ENCODE results near the gene CLTCL1.

The CLTCL1 gene

DNA sequence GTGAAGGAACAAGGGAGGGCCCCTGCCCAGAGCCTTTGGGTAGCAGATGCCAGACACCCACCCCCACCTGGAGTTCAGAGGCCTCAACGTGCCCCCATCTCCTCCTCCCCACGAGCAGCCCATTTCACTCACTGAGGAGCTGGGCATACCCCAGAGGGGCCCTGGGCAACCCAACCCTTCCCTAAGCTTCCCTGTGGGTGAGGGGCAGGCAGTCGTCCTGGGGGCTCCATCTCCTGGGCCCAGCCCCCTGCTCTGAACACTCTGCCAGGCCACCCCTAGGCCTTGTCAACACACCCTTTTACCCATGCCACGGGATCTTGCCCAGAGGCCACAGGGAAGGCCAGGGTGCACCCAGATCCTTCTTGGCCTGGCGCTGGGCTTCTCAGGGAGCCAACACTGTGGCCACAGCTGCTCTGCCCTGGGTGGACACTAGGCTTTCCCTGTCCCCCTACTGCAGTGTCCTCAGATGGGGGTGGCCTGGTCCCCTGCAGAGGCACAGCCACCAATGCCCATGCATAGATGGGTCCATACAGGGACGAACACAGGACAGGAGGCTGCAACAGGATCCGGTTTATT lies 116.4 kb downstream of the CLTCL1 start:
- FAIRE-seq, result no peak

DNA sequence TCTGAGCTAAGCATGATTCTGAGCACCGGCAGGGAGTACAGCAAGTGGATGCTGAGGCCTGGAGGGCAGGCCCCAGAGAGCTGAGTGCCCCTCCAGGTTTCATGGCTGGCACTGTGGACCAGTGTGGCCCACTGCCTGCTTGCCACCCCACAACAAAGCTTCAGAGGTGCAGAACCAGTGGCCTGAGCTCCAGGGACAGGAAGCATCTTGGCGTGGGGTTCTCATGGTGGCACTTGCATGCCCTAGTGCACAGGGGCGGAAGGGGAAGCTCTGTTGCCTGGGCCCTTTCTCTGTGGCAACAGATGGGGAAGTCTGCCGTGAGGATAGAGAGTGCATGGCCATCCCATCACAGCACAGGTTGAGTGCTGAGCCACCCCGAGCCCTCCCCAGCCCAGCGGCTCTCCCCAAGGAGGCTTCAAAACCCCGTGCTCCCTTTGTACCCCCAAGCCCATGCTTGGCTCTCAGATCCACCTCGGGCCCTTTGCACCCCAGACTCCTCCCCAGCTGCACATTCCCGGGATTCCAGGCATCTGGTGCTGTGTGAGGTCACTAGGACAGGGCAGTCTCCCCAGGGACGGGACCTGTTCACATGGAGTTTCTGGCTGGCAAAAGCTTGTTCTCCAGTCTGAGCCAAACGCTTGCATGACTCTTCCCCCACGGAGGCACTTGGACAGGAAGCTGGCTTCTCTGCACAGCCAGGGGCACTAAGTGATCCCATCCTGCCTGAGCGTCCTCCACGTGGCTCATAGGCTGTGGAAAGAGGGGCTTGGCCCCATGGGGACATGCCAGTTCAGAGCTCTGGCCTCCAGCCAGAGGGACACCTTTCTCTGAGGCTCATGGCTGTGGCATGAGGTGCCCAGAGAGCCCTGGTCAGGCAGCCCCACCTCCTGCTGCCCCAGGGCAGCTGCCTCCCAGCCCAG lies 117.2 kb downstream of the CLTCL1 start:
- TF ChIP-seq POLR2A (IDR thresholded peaks at IDR 0.05; ENCODE audit: low read depth, low read length) (peak; percentile 46; the same call in 1 of the 2 replicates), TAF1 (IDR thresholded peaks at IDR 0.05; ENCODE audit: borderline replicate concordance, low read depth, low read length) (no peak), POLR2AphosphoS5 (IDR thresholded peaks at IDR 0.05; ENCODE audit: low read depth, low read length) (peak; percentile 18; the same call in 1 of the 2 replicates)
- FAIRE-seq (no peak), DNase-seq (ENCODE audit: insufficient read length) (no peak)

More for the DNA sequence above, 116.4 kb downstream of the CLTCL1 start:
- TF ChIP-seq POLR2A (IDR thresholded peaks at IDR 0.05; ENCODE audit: low read depth, low read length) (no peak), POLR2AphosphoS5 (IDR thresholded peaks at IDR 0.05; ENCODE audit: low read depth, low read length) (no peak)
- no peak for DNase-seq (ENCODE audit: insufficient read length)

DNA sequence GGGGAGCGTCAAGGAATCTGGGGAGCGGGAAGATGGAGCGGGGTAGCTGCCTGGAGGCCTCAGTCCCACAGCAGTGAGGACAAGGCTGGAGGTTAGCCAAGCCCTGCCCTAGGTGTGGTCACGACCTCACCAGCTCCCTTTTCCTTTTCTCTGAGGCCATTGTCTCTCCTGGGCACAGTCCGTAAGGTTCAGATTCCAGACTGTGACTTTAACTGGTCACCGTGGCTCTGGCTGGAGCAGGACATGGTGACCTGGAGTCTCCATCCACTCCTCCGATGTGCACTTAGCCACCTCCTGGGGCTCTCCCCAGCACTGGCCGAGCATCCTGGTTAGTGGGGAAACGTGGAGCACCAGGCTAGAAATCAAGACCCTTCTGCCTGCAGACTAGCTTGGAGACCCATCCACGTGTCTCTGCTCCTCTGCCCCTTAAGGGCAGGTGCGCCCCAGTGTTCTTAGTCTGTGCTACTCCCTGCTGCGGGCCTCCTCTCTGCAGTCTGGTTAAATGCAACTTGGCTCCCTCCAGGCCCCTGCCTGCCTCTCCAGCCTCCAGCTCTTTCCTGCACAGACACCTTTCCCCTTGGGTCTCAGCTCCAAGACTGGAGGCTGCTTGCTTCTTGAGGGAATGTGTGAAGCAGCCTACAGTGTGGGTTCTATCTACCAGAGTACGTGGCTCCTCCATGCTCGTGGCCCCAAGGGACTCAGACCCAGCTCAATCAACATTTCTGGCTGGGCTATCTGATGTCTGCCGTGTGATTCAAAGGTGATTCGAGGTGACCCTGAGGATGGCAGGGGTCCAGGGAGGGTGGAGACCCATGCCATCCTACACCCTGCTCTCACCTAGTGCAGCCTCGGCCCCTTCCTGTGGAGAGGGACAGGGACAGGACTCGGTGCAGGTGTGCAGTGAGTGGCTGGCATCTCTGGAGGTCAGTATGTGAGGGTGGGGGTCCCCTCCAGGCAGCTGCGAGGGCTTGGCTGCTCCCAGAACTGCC lies 118.2 kb downstream of the CLTCL1 start:
- 0 out of 2 replicates have a peak, but pooled peaks have one; percentile 2 for TF ChIP-seq POLR2A (IDR thresholded peaks at IDR 0.05; ENCODE audit: low read depth, low read length)
- TF ChIP-seq TAF1 (IDR thresholded peaks at IDR 0.05; ENCODE audit: borderline replicate concordance, low read depth, low read length), result no peak
- FAIRE-seq, result no peak

DNA sequence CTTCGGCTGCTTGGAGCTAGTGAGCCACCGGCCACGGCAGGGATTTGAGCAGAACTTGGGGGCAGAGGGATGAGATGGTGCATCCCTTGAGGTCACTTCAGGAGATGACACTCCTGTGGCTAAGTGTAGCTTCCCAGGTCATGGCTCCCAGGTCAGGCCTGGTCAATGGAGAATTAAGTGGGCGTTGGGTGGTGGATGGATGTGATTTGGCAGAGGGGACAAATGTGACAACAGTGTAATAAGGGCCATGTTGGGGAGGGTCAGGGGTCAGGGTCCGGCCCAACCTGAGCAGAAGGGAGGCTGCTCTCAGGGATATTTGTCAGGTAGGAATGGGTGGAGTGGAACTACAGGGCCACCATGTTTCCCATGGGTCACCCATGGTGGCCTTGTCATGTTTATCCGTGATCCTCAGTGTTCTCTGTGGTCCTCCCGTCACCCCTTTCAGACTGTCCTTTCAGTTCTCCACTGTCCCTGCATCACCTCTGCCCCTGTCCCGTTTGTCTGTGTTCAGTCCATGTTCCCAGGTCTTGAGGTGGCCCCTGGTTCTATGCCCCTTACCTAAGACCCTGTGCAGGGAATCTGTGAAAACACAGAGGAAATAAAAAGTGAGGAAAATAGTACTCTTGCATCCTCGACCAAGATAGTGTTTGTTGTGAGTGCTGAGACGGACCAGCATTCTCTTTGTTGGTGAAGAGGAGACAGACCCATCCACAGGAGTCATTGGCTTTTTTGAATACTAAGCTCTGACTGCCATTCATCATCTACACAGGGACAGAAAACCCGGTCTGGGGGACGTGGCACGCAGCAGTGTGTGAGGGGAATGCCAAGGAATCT lies 119.1 kb downstream of the CLTCL1 start:
- no peak for TF ChIP-seq POLR2A (IDR thresholded peaks at IDR 0.05; ENCODE audit: low read depth, low read length)
- no peak for TF ChIP-seq TAF1 (IDR thresholded peaks at IDR 0.05; ENCODE audit: borderline replicate concordance, low read depth, low read length)
- TF ChIP-seq POLR2AphosphoS5 (IDR thresholded peaks at IDR 0.05; ENCODE audit: low read depth, low read length), result no peak
- DNase-seq (ENCODE audit: insufficient read length), result no peak
- no peak for FAIRE-seq

More for the DNA sequence above, 118.2 kb downstream of the CLTCL1 start:
- DNase-seq (ENCODE audit: insufficient read length), result no peak

DNA sequence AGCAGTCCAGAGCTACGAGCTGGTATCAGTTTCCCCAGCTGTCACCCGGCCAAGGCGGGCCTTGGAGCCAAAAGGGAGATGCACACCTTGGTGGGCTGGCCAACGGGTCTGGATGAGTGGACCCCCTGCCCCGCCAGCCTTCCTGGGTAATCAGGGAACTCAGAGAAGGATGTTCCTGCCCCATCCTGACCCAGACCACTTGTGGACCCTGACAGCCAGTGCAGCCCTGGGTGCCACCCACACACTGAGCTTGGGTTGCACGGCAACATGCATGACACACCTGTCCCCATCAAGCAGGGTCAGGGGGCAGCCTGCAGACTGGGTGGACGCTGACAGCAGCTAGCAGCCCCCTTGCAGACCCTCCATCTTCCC lies 121.6 kb downstream of the CLTCL1 start:
- no peak for FAIRE-seq
- TF ChIP-seq TAF1 (IDR thresholded peaks at IDR 0.05; ENCODE audit: borderline replicate concordance, low read depth, low read length) (no peak), POLR2A (IDR thresholded peaks at IDR 0.05; ENCODE audit: low read depth, low read length) (no peak), POLR2AphosphoS5 (IDR thresholded peaks at IDR 0.05; ENCODE audit: low read depth, low read length) (no peak)
- DNase-seq (ENCODE audit: insufficient read length), result no peak

DNA sequence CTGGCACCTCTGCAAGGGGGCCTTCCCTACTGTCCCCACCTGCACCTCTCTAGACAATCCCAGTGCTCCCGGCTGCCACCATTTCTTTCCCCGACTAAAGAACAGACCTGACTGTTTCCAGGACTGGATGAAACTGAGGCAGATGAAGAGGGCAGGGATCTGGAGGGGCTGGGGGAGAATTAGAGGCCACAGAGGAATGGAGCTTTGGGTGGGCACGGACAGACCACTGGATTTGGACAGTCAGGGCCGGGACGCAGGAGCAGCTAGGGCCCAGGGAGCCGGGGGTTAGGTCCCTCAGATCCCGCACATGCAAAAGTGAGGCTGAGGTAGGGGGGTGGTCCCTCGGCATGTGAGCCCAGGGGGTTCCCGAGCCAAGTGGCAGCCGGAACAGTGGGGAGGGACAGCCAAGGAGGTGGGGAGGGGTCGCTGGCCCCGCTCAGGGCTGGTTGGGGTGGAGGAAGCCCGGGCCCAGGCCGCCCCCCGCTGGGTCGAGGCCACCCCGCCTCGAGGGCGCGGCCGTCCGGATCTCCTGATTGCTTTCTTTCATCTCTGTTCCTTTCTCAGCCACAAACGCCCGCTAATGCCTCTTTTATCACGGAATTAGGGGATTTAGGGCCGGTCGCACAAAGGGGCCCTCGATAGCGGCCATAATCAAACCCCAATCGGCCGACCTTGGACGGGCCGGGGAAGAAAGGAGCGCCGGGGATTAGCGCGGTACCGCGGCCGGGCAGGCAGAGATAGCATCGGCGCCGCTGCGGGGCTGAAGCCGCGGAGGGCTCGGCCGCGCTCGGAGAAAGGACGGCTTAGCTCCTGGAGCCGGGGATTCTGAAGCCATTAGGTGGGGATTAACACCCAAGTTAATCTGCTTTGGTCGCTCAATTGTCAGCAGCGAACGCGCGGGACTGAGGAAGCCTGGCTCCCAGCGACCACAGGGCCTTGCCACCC lies 122.2 kb downstream of the CLTCL1 start:
- no peak for TF ChIP-seq POLR2A (IDR thresholded peaks at IDR 0.05; ENCODE audit: low read depth, low read length)
- TF ChIP-seq TAF1 (IDR thresholded peaks at IDR 0.05; ENCODE audit: borderline replicate concordance, low read depth, low read length), result no peak
- no peak for TF ChIP-seq POLR2AphosphoS5 (IDR thresholded peaks at IDR 0.05; ENCODE audit: low read depth, low read length)
- DNase-seq (ENCODE audit: insufficient read length) (no peak), FAIRE-seq (no peak)

DNA sequence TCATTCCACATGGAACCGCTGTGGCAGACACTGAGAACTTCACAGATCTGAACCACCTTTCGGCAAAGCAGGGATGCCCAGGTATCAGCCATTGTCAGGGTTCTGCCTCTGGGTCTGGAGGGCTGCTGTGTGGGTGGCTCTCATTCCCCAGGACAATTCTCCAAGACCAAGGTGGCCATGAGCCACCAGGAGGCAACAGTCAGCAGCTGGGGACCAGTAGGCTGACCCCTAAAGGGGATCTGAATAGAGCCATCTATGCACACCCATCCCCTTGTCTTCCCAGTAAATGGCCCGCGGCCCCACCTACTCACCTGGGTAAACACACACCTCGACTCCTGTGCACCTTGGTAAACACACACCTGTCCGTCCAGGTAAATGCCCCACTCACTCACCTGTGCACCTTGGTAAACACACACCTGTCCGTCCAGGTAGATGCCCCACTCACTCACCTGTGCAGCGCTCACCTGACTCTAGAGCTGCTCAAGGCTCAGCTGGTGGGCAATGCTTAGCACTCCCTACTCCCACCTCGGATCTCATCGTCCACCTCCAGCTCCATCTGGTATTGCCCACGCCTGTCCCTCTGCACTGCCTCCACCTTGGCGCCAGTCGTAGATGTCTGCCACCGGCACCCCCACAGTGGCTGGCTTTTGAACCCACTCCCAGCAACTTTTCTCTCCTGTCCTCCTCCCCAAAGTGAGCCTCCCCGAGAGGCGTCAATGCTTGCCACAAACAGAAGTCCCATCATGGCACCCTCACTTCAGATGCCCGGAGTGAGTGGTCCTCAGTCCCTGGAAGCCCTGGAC lies 123.2 kb downstream of the CLTCL1 start:
- FAIRE-seq (no peak), DNase-seq (ENCODE audit: insufficient read length) (no peak)
- TF ChIP-seq POLR2A (IDR thresholded peaks at IDR 0.05; ENCODE audit: low read depth, low read length) (no peak), TAF1 (IDR thresholded peaks at IDR 0.05; ENCODE audit: borderline replicate concordance, low read depth, low read length) (no peak), POLR2AphosphoS5 (IDR thresholded peaks at IDR 0.05; ENCODE audit: low read depth, low read length) (no peak)

DNA sequence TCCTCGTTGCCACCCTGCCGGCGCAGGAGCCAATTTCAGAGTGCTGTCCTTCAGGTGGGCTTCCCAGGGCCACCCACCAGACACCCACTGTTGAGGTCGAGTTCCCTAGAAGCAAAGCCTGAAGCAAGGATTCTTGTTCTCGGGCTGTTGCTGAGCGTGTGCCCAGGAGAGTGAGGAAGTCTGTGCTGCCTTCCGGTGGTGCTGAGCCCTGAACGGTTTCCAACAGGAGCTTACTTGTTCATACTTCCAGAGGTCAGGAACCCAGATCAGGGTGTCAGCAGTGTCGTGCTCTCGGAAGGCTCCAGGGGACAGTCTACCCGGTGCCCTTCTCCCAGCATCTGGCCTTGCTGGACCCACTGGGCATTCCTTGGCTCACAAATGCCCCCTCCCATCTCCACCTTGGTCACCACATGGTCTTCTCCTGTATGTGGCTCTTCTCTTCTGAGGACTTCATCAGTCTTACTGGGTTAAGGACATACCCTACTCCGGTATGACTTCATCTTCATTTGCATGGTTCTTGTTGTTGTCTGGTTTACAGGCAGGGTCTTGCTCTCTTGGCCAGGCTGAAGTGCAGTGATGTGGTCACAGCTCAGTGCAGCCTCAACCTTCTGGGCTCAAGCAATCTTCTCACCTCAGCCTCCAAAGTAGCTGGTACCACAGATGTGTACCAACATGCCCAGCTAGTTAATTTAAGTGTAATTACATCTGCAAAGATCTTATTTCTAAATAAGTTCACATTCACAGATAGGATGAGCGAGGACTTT lies 124.2 kb downstream of the CLTCL1 start:
- no peak for TF ChIP-seq POLR2AphosphoS5 (IDR thresholded peaks at IDR 0.05; ENCODE audit: low read depth, low read length)
- TF ChIP-seq TAF1 (IDR thresholded peaks at IDR 0.05; ENCODE audit: borderline replicate concordance, low read depth, low read length), result no peak
- no peak for TF ChIP-seq POLR2A (IDR thresholded peaks at IDR 0.05; ENCODE audit: low read depth, low read length)
- no peak for FAIRE-seq
- no peak for DNase-seq (ENCODE audit: insufficient read length)

Data from GM12892 (cell line).